Rectal smooth muscle tissue (tissue), 1 donor: ENCODE results near the gene F10.

Experiments
- H3K27ac ChIP-seq: one replicate; pipeline ENCODE4 v1.7.0; 2013; ENCODE audit warnings: low read depth, low read length, inconsistent platforms
- H3K27me3 ChIP-seq: one replicate; pipeline ENCODE4 v1.7.0; 2013; ENCODE audit warnings: low read length; ENCODE audit not compliant: control insufficient read depth, insufficient read depth
- H3K36me3 ChIP-seq: one replicate; pipeline ENCODE4 v1.7.0; 2013; ENCODE audit warnings: low read length; ENCODE audit not compliant: control insufficient read depth, insufficient read depth
- H3K4me1 ChIP-seq: one replicate; pipeline ENCODE4 v1.7.0; 2013; ENCODE audit warnings: low read length; ENCODE audit not compliant: control insufficient read depth, insufficient read depth
- H3K4me3 ChIP-seq: one replicate; pipeline ENCODE4 v1.7.0; 2013; ENCODE audit warnings: low read length
- H3K9ac ChIP-seq: one replicate; pipeline ENCODE4 v1.7.0; 2013; ENCODE audit warnings: low read length

The F10 gene

GRCh38 chr13:113141601-113141970 is 19.0 kb downstream of the F10 start:
- Histone ChIP-seq H3K36me3 (no peaks in the 10 kb centered on the region), H3K9ac (no peak overlapping the region), H3K27ac (no peak overlapping the region), H3K4me1 (no peaks in the 10 kb centered on the region), H3K27me3 (no peaks in the 10 kb centered on the region), H3K4me3 (no peak overlapping the region)

DNA sequence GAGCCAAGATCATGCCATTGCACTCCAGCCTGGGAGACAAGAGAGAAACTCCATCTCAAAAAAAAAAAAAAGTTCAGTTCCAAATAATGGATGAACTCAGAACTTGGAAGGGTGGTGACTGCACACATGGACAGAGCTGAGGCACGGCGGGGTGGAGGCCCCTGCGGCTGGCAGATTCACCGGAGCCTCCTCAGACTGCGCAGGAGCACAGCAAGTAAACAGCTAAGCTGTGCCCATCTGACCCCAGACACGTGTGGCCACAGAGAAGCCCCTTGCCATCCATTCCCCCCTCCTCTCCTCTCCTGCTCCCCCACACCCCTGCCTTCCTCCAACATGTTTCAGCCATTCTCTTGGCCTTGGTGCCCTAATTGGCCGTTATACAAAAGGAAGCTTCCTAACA is 20.3 kb downstream of the F10 start:
- Histone ChIP-seq H3K4me3 (no peak overlapping the region), H3K9ac (no peak overlapping the region), H3K27ac (no peak overlapping the region), H3K36me3 (no peaks in the 10 kb centered on the region), H3K27me3 (no peaks in the 10 kb centered on the region), H3K4me1 (no peaks in the 10 kb centered on the region)

- Histone ChIP-seq H3K36me3 (no peaks in the 10 kb centered on the region), H3K4me3 (no peak overlapping the region), H3K27me3 (no peaks in the 10 kb centered on the region), H3K4me1 (no peaks in the 10 kb centered on the region), H3K9ac (no peak overlapping the region), H3K27ac (no peak overlapping the region)
Observed at GRCh38 chr13:113143466-113144254, 21.1 kb downstream of the F10 start.

DNA sequence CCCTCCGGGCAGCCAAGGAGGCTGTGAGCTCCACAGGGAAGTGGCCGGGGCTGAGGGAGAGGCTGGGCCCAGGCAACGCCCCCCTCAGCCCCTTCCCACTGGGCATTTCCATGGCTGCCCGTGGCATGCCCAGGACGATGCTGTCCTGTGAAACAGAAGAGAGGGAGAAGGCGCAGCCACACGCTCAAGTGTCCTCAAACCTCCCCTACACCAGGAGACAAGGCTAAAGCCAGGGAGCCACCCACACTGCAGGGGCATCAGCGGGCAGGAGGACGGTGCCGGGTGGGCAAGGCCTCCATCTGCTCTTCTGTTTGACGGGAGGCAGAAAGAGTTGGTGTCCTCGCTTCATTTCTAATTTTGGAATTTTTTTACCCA is 21.6 kb downstream of the F10 start:
- H3K27ac ChIP-seq, result no peak overlapping the region
- no peaks in the 10 kb centered on the region for H3K4me1 ChIP-seq
- H3K4me3 ChIP-seq, result no peak overlapping the region
- H3K9ac ChIP-seq, result no peak overlapping the region
- no peaks in the 10 kb centered on the region for H3K36me3 ChIP-seq
- H3K27me3 ChIP-seq, result no peaks in the 10 kb centered on the region

- Histone ChIP-seq H3K27me3 (no peaks in the 10 kb centered on the region), H3K4me1 (no peaks in the 10 kb centered on the region), H3K4me3 (no peak overlapping the region), H3K9ac (no peak overlapping the region), H3K36me3 (no peaks in the 10 kb centered on the region), H3K27ac (no peak overlapping the region)
Observed at GRCh38 chr13:113145496-113145895, 22.9 kb downstream of the F10 start.

- Histone ChIP-seq H3K27me3 (no peaks in the 10 kb centered on the region), H3K36me3 (no peaks in the 10 kb centered on the region), H3K4me1 (no peaks in the 10 kb centered on the region), H3K4me3 (no peak overlapping the region), H3K9ac (no peak overlapping the region), H3K27ac (no peak overlapping the region)
Observed at GRCh38 chr13:113145911-113146598, 23.5 kb downstream of the F10 start.

DNA sequence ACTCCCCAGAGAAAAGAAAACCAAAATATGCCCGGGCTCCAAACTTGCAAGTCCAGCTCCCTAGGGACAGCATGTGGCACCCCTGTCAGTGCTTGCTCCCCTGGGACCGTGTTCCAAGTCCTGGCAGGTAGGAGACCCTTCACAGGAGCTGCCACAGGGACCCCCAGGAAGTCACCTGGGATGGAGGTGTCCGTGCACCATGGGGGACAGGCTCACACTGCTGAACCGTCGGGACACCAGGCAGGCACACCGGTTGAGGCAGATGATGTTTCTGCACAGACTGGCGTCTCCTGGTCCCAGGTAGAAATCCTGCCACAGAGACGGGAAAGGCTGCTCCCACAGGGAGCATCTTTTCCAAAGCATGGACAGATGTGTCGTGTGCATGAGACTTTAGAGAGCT is 24.2 kb downstream of the F10 start:
- H3K27me3 ChIP-seq, result no peaks in the 10 kb centered on the region

GRCh38 chr13:113147206-113147605 is 24.6 kb downstream of the F10 start:
- no peak overlapping the region for H3K9ac ChIP-seq
- H3K4me1 ChIP-seq, result no peaks in the 10 kb centered on the region
- H3K27me3 ChIP-seq, result no peaks in the 10 kb centered on the region
- H3K36me3 ChIP-seq, result no peaks in the 10 kb centered on the region
- no peak overlapping the region for H3K4me3 ChIP-seq
- no peak overlapping the region for H3K27ac ChIP-seq

More for the DNA sequence above, 24.2 kb downstream of the F10 start:
- Histone ChIP-seq H3K27ac (no peak overlapping the region), H3K4me1 (no peaks in the 10 kb centered on the region), H3K9ac (no peak overlapping the region), H3K4me3 (no peak overlapping the region), H3K36me3 (no peaks in the 10 kb centered on the region)

- H3K4me1 ChIP-seq, result peaks cover 2% of the 10 kb centered on the region
- no peak overlapping the region for H3K27ac ChIP-seq
- H3K4me3 ChIP-seq, result no peak overlapping the region
- H3K9ac ChIP-seq, result no peak overlapping the region
- H3K27me3 ChIP-seq, result no peaks in the 10 kb centered on the region
- no peaks in the 10 kb centered on the region for H3K36me3 ChIP-seq
Observed at GRCh38 chr13:113148407-113148806, 25.8 kb downstream of the F10 start.

DNA sequence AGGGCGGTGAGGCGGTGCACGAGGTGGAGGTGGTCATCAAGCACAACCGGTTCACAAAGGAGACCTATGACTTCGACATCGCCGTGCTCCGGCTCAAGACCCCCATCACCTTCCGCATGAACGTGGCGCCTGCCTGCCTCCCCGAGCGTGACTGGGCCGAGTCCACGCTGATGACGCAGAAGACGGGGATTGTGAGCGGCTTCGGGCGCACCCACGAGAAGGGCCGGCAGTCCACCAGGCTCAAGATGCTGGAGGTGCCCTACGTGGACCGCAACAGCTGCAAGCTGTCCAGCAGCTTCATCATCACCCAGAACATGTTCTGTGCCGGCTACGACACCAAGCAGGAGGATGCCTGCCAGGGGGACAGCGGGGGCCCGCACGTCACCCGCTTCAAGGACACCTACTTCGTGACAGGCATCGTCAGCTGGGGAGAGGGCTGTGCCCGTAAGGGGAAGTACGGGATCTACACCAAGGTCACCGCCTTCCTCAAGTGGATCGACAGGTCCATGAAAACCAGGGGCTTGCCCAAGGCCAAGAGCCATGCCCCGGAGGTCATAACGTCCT is 26.4 kb downstream of the F10 start:
- Histone ChIP-seq H3K9ac (no peak overlapping the region), H3K36me3 (no peaks in the 10 kb centered on the region), H3K4me3 (no peak overlapping the region), H3K27ac (no peak overlapping the region), H3K27me3 (no peaks in the 10 kb centered on the region), H3K4me1 (peaks cover 3% of the 10 kb centered on the region)

GRCh38 chr13:113149711-113150549 is 27.3 kb downstream of the F10 start:
- Histone ChIP-seq H3K4me3 (no peak overlapping the region), H3K4me1 (peaks cover 6% of the 10 kb centered on the region), H3K27ac (no peak overlapping the region), H3K27me3 (no peaks in the 10 kb centered on the region), H3K9ac (no peak overlapping the region), H3K36me3 (no peaks in the 10 kb centered on the region)
